Measurements from ENCODE around the gene RAD51D.
"Not testable (repeated sequence)": the region's sequence is repeated elsewhere in the genome, so short reads cannot be mapped to it uniquely, and the experiment has no call there.

Gene RAD51D

GRCh38 chr17:35090707-35091106 lies 29.0 kb downstream of the RAD51D start:
- not testable (repeated sequence) for DNase-seq (ENCODE audit: low spot score)

GRCh38 chr17:35089586-35090296 lies 29.9 kb downstream of the RAD51D start:
- peak; percentile 49 for DNase-seq (ENCODE audit: low spot score)

GRCh38 chr17:35088881-35089585 lies 30.6 kb downstream of the RAD51D start:
- peak; percentile 85 for DNase-seq (ENCODE audit: low spot score)

GRCh38 chr17:35088356-35088880 lies 31.2 kb downstream of the RAD51D start:
- peak; percentile 51 for DNase-seq (ENCODE audit: low spot score)

GRCh38 chr17:35087731-35088355 lies 31.8 kb downstream of the RAD51D start:
- peak; percentile 22 for DNase-seq (ENCODE audit: low spot score)

- no peak for DNase-seq (ENCODE audit: low spot score)
Measured at GRCh38 chr17:35086931-35087573, 32.6 kb downstream of the RAD51D start.

- no peak for DNase-seq (ENCODE audit: low spot score)
Measured at GRCh38 chr17:35086164-35086563, 33.5 kb downstream of the RAD51D start.

- DNase-seq (ENCODE audit: low spot score): peak; percentile 70
Measured at GRCh38 chr17:35084987-35085386, 34.7 kb downstream of the RAD51D start.

GRCh38 chr17:35083071-35083470 lies 36.6 kb downstream of the RAD51D start:
- no peak for DNase-seq (ENCODE audit: low spot score)

GRCh38 chr17:35082073-35082657 lies 37.5 kb downstream of the RAD51D start:
- peak; percentile 66 for DNase-seq (ENCODE audit: low spot score)

GRCh38 chr17:35081638-35082037 lies 38.0 kb downstream of the RAD51D start:
- no peak for DNase-seq (ENCODE audit: low spot score)

- no peak for DNase-seq (ENCODE audit: low spot score)
Measured at GRCh38 chr17:35080536-35080935, 39.1 kb downstream of the RAD51D start.

GRCh38 chr17:35079547-35080423 lies 39.9 kb downstream of the RAD51D start:
- DNase-seq (ENCODE audit: low spot score): peak; percentile 12

GRCh38 chr17:35076874-35077273 lies 42.8 kb downstream of the RAD51D start:
- no peak for DNase-seq (ENCODE audit: low spot score)

- no peak for DNase-seq (ENCODE audit: low spot score)
Measured at GRCh38 chr17:35074711-35075707, 44.7 kb downstream of the RAD51D start.

- no peak for DNase-seq (ENCODE audit: low spot score)
Measured at GRCh38 chr17:35073991-35074627, 45.6 kb downstream of the RAD51D start.

- no peak for DNase-seq (ENCODE audit: low spot score)
Measured at GRCh38 chr17:35073183-35073790, 46.4 kb downstream of the RAD51D start.

- no peak for DNase-seq (ENCODE audit: low spot score)
Measured at GRCh38 chr17:35069311-35069710, 50.3 kb downstream of the RAD51D start.

- no peak for DNase-seq (ENCODE audit: low spot score)
Measured at GRCh38 chr17:35068249-35068648, 51.4 kb downstream of the RAD51D start.
